GM19438 (cell line): ENCODE data around the gene FARS2.
"Not testable (repeated sequence)": the region's sequence is repeated elsewhere in the genome, so short reads cannot be mapped to it uniquely, and the experiment has no call there.

ENCODE experiments used
- ATAC-seq: cut with Tn5 transposase; IDR thresholded peaks from one replicate; pipeline ENCODE4 v1.9.1; 2021; ENCODE audit warnings: low read depth; ENCODE audit not compliant: unreplicated experiment

Gene FARS2

DNA sequence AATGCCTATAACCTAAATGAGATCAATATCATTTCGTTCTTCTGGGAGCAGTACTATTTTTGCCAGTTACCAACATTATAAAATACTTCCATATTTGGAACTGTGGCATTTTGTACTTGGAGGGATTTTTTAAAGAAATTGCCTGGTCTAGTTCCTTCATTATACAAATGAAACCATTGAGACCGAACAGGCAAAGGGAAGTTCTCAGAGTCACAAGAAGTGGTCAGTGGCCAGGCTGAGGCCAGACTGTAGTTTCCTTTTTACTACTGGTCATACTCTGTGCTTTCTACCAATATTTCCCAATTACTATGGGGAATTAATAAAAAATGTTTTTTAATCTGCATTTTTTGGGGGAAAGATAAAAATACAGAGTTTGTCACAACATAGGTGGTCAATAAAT is 413.4 kb downstream of the FARS2 start:
- ATAC-seq: no peak

DNA sequence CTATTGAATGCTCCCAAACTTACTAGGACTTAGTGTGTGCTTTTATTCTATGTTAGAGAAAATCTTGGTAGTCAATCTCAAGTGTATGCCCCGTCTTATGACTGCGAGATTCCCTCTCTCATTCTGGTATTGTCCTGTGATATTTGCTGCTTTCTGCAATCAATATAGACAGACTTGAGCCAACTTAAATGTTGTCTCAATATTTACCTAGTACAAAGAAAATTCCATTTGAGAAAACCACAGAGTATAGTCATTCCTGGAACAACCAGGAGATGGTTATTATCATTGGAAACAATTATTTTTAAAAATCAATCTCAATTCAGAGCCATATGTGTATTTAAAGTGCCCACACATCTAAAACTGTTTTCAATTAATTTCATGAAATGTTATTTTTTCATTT is 415.4 kb downstream of the FARS2 start:
- no peak for ATAC-seq

DNA sequence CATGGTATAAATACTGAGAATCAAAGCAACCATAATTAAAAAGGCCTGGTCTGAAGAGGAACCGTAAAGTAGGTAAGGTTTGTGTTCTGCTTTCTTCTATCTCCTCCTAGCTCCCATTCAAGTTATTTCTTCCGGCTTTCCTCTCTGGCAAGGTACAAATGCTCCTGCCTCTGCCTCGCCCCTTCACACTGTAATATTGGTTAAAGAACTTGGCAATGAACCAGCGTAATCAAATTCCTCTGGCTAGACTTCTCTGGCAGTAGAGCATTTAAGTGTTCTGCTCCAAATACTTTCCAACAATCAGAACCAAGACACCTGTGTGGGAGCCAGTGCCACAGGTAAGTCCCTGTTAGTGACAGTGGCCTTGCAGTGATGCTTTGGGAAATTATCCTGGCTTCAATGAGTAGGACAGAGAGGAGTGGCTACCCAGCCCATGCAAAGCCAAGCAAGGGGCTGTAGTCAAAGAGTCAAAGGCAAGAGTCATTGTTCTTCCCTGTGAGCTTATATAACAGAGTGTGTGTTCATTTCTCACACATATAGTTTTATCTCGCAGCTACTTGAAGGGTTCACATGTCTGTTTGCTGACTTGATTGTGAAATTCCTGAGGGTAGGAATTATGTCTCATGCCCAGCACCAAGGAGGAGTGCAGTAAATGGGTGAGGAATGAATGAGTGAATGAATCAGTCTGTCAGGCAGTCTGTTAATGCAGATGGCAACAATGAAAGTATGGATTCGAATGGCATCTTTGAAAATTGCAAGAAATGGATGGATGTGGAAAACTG is 416.1 kb downstream of the FARS2 start:
- no peak for ATAC-seq

DNA sequence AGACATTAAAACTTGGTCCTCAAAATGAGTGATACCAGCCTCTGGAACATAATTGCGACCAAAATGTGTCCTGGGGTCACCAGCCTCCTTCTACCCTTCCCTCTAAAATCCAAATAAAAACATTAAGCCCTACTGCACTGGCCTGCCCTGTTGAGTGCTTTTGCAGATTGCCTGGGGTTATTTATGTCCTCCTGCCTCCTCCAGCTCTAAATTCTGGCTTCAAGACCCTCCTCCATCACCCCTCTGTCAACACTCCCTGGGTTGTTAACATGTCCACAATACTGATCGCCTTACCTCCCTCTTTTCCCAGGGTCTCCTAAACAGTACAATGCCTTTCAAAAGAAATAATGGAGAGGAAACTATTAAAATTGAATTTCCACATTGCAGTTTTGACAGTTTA is 418.0 kb downstream of the FARS2 start:
- no peak for ATAC-seq

DNA sequence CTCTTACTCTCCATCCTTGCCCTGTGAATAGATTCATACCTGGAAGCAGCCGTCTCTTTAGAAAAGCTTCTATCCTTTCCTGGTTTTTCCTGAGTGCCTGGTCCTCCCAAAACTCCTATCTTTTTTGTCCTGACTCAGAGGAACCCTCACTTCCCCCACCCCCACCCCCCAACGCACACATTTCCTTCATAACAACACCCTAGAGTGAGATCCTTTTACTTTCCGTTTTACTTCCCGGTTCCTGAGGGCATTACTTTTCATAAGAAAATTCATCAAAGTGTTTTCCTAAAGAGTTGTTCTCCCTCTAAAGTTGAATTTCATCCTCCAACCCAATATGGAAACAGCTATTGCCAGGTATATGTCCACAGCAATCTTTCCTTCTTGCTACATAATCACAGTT is 418.4 kb downstream of the FARS2 start:
- ATAC-seq: no peak

DNA sequence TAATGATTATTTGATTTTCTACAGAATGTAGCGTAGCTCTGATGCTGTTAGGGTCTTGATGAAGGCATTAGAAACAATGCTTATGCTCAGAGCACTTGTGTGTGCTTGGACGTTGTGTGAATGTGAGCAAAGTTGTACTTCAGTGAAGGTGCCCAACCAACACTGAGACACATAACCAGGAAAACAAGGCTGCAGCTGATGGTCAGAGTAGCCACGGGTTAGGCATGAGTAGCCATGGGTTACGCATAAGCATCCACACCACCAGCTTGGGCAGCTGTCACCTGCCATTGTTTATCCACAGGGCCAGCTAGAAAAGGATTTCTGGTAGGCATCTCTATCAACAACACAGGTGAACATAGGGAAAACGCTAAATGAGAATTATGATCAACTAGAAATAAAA is 418.8 kb downstream of the FARS2 start:
- ATAC-seq: no peak

DNA sequence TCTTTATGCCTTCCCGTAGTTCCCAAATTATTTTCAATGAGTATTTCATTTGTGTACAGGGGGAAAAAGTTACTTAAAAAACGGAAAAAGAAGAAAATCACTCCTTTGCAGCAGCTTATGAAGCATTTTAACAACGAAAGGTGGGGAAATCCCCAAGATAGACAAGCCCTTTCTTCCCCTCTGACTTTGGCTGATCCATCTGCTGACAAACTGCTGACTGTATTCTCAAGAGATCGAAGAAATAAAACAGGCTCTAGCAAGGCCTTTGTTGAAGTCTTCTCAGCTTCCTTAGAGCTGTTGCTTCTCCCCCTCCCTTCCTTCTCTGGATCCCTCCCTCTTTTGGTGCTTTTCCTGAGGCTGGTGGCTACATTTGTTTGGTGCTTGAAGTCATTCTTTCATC is 420.2 kb downstream of the FARS2 start:
- no peak for ATAC-seq

DNA sequence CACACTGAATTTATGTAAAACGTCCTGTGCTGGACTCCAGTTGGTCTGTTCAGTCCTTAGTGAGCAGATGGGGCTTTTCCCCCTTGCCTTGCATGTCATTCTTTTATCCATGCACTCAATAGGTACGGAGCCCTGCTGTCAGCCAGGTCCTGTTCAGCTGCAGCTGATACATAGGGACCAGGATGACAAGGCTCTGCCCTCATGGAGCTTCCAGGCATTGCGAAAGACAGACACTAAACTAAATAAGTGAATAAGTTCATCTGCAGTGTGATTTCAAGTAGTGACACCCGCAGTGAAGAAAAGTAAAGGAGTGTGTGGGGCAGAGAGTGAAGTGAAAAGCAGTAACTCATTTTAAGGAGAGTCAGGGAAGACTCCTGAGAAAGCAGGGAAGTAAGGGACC is 421.2 kb downstream of the FARS2 start:
- no peak for ATAC-seq

DNA sequence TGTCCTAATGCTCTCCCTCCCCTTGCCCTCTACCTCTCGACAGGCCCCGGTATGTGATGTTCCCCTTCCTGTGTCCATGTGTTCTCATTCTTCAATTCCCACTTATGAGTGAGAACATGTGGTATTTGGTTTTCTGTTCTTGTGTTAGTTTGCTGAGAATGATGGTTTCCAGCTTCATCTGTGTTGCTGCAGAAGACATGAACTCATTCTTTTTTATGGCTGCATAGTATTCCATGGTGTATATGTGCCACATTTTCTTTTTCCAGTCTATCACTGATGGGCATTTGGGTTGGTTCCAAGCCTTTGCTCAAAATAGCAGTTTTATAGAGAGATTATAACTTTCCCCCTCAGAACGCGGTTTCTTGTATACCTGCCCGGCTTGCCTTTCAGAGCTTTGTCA is 422.4 kb downstream of the FARS2 start:
- not testable (repeated sequence) for ATAC-seq

DNA sequence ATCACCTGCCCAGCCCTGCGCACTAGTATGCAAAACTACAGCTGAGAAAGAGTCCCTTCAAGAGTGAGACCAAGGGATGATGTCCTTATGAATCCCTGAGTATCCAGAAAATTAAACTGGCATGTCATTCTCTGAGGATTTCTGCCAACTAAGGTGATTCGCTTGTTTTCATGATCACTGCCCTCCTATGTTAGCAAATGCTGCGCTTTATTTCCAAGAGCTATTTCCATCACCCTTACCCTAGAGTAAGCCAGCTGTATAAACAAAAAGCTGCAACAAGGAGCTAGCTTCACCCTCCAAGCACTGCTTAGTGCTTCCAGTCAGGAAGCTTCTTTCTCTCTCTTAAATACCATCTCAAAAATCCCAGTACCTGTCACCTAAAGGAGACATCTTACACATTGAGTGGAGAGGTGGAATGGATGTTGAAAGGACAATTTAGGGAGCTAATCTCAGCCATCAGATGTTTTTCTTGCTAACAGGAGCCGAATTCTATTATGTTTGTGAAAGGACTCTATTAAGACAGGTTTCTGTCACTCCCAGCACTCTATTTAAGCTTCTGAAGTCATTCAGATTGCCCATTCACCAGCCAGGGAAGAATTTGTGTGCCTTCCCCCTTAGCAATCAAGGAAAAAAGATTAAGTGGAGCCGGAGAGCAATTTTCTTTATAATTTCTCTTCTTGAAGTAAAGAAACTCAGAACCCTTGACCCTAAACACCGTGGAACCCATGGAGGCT is 423.2 kb downstream of the FARS2 start:
- no peak for ATAC-seq

DNA sequence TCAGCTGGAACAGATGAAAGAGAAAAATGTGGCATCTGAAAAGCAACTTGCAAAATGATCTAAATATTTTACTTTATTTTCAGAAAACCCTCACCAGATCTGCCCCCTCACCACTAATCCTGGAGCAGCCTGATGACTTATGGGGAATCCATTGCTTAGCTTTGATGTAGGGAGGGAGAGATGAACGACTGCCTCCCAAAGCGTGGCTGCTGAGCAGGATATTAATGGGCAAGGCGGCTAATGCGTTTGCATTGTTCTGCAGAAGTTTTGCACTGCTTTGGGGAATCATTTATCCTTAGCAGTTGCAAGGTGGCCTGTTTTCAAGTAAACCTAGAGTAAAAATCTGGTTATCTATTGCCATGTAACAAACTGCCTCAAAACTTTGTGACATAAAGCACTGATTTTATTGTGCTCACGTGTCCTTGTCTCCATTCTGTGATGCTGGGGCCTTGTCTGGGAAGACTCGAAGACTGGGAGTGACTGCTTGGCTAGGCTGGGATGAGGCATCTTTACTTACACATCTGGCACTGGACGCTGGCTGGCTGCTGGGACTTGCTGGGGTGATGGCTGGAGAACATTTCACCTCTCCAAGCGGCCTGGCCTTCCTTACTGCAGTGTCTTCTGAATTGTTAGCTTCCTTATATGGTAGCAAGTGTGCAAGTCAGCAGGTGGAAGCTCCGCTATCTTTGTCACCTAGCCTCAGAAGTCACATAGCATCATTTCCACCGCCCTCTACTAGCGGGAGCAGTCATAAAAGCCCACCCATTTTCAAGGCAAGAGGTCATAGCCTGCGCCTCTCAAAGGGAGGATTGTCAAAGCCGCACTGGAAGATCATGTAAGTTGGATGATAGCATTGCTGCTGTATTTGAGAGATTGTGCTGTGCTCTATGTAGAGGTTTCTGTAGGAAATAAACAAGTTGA is 432.2 kb downstream of the FARS2 start:
- no peak for ATAC-seq

DNA sequence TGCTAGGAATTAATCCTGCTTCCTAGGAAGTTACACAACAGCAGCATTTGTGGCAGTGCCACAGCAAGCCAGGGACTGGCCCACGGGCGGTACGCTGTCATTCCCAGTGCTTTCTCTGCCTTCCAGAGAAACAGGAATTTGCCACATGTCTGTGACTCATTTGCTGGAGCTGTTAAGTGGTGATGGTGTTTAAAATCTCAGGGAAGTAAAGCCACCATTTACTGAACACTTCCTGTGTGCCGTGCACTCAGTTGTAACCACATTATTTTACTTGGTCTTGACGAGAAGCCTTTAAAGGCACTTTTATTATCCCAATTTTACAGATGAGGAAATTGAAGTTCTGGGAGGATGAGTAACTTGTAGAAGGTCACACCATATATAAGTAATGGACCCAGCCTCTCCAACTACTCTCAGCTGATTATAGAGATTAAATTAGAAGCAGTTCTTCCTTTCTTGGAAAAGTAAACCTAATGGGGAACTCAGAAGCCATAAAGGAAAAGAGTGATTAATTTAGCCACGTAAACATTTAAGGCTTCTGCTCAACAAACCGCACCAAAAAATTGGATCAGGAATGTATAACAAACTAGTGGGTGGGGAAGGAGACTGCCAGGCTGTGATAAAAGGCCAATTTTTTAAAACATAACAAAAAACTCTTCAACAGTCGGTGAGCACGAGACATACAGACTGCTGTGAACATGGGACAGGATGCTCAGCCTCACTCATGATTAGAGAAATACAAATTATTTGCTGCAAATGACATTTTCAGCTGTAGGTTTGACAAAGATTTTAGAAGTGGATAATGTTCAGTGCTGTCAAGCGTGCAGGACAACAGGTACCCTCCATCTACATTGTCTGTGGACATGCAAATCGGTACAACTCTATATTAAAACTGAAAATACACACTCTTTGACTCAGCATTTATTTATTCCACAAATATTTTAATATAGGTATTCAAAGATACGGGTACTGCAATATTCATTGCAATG is 434.2 kb downstream of the FARS2 start:
- no peak for ATAC-seq

DNA sequence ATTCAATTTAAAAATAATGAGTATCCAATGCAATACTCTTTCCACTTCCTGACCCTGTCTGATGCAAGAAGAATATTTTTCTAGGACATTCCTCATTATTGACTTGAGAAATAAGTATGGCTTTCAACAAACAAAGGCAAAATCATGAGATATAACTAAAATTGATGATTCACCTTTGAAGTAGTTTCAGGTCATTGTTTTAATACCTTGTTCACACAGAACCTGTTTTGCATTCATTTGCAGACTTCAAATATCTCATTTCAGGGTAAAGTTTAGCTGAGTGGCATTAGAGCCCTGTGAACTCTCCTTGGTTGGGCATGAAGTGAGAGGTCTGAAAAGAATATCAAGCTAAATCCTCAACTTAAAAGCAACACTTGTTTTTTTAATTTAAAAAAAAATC is 436.2 kb downstream of the FARS2 start:
- no peak for ATAC-seq

DNA sequence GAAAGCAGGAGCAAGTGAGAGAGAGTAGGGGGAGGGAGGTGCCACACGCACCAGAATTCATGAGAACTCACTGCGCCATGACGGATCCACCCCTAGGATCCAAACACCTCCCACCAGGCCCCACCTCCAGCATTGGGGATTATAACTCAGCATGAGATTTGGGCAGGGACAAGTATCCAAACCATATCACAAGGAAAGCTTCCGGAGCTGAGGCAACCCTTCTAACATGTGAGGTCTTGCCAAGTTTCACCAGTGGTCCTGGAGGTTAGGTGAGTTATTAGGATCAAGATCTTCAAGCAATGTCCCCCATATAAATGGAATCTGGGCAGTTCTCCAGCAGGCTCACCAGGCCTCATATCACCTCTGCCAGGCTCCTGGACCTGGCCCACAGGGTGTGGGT is 437.0 kb downstream of the FARS2 start:
- ATAC-seq: no peak

DNA sequence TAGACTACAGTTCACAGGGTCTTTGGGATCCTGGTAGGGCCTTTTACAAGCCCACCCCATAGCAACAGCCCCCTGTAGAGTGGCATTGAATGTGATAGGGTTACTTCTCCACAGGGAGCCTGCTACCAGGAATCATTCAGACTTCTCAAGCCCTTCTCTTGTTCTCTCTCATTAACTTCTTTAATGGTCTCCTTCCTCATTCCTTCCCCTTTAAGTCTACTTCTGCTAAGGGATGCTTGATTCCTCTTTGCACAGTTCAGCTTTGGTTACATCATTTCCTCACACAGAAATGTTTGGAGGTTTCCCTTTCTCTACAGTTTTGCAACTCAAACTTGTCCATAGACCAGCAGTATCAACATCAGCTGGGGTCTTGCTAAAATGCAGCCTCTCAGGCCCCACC is 437.8 kb downstream of the FARS2 start:
- ATAC-seq: not testable (repeated sequence)

DNA sequence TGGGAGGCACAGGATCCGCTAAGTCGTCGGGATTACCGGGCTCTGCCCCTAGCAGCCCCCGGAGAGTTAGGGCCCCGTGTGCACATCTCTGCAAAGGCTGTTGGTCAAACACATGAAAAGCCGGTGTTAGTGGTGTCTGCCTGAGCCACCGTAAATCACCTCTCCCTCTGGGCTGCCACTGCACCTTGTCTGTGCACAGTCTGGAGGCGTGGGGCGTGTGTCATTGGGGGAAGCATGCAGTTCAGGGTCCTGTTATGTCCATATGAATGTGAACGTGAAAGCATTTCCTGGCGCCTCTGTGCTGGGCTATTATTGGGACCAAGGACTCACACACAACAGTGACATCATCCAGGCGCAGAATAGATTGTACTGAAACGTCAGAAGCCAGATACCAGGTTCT is 439.9 kb downstream of the FARS2 start:
- no peak for ATAC-seq

DNA sequence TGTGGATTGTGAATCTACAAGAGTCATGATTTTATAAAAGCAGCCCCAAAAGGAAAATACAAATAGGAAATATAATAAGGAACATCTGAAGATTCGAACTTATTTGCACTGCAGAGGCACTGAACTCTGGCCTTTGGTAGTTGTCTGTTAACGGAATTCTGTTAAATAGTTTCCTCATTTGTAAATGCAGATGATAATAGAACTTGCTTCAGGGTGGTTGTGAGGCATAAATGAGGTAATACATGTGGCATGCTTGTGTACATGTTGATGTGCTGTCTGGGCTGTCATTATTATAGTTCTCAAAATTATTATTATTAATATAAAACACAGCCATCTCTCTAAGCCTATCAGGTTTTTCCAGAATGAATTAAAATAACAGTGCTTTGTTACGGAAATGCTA is 443.4 kb downstream of the FARS2 start:
- ATAC-seq: no peak

DNA sequence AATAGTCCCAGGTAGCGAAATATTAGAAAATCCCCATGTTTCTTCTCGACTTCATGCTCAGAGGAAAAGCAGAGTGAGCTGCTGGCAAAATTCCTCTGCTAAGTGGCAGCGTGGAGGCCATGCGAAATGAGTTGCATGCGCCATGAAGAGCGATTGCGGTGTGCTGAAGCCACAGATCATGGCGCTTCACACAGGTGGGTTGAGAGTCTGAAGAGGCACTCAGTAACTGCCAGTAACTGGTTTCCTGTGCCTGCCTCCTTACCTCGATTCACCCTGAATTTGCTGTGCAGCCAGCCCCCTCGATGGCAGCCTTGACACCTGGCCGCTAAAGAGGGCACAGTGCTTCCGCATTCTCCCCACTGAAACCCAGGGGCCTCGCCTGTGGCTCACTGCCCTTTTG is 443.9 kb downstream of the FARS2 start:
- no peak for ATAC-seq

DNA sequence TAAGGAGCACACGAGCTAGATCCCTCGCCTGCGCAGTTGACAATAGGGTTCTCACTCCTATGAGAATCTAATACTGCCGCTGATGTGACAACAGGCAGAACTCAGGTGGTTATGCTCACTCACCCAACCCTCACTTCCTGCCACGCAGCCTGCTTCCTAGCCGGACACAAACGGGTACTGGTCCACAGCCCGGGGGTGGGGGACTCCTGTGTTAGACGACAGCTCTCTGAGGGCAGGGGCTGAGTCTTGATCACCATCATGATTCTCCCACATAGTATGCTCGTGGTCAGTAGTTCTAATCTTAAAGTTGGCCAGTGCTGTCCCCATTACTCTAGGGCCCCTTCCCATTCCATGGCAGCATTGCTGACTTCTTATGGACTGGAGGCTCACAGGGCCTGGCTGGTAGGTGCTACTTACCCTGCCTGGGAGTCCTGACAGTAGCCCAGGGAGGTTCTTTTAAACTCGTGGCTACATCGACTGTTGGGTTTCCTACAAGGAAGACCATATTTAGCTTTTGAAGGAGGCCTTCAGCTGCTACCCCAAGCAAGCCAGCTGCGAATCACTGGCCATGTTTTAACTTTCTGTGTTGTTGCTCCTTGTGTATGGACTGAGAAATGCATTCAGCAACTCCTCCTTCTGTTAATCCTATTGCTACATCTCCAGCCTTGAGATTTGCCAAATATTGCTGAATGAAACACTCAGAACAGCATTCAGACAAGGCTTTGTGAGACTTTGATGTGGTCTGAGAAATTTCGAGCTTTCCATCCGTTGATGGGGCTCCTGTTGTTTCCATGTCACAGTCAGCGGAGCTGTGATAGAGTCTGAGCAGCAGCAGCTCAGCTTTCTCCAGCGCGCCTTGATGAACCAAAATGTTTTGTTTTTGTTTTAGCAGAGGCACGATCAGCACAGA is 445.1 kb downstream of the FARS2 start:
- ATAC-seq: no peak
